Panc1 (cell line): ENCODE results near the gene FBXO9.

Experiments used
- POLR2AphosphoS5 ChIP-seq: IDR thresholded peaks from 2 replicates; pipeline ENCODE4 v1.6.1; 2012; ENCODE audit warnings: mild to moderate bottlenecking, low read depth, low read length, moderate library complexity
- REST ChIP-seq, 2 experiments: IDR thresholded peaks; 2 replicates each; pipeline ENCODE4 v1.6.1; 2011 to 2012; ENCODE audit warnings: low read depth in 2 of 2, control low read depth in 1 of 2, low read length in 1 of 2, mild to moderate bottlenecking in 1 of 2, moderate library complexity in 1 of 2; ENCODE audit not compliant: insufficient read depth in 1 of 2

GRCh38 chr6:53115113-53115512 is 49.9 kb downstream of the FBXO9 start:
- TF ChIP-seq REST (IDR thresholded peaks at IDR 0.05; ENCODE audit: insufficient read depth in 1 of 2, low read depth in 2 of 2, low read length in 1 of 2) (no peak), POLR2AphosphoS5 (no peak)
